ENCODE data around the gene SAPCD1.
A peak's percentile ranks its signal among the peaks of the same experiment; 100 is the strongest.

The SAPCD1 gene

DNA sequence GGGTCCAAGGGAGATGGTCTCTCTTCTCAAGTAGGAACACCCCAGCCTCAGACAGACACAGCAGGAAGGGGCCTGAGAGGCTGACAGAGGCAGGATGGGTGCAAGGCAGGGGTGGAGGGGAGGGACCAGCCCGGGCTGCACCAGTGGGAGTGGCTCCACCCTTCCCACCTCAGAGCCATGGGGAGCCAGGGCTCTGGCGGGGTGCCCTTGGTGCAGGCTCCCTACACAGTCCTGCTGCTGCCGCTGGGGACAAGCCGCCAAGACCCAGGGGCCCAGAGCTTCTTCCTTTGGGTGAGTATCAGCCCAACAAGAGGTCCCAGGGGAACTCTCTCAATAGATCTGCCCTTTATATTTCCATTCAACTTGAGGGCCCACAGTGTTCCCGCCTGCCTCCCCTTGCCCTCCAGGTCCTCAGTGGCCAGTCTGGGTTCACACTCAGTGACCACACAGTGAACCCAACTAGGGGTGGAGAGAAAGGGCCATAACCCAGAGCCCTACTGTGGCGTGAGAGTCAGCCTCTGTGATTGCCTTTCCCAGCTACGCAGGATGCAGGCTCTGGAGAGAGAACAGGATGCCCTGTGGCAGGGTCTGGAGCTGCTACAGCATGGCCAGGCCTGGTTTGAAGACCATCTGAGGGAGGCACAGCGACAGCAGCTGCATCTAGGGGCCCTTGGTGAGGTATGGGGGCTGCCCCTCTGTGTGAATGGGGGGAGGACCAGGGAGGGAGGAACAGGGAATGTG lies 592 bp downstream of the SAPCD1 start:
- TF ChIP-seq, protein P1, sequence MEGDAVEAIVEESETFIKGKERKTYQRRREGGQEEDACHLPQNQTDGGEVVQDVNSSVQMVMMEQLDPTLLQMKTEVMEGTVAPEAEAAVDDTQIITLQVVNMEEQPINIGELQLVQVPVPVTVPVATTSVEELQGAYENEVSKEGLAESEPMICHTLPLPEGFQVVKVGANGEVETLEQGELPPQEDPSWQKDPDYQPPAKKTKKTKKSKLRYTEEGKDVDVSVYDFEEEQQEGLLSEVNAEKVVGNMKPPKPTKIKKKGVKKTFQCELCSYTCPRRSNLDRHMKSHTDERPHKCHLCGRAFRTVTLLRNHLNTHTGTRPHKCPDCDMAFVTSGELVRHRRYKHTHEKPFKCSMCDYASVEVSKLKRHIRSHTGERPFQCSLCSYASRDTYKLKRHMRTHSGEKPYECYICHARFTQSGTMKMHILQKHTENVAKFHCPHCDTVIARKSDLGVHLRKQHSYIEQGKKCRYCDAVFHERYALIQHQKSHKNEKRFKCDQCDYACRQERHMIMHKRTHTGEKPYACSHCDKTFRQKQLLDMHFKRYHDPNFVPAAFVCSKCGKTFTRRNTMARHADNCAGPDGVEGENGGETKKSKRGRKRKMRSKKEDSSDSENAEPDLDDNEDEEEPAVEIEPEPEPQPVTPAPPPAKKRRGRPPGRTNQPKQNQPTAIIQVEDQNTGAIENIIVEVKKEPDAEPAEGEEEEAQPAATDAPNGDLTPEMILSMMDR (IDR thresholded peaks at IDR 0.05; ENCODE audit: low read depth, low read length, missing control alignments), result no peak

DNA sequence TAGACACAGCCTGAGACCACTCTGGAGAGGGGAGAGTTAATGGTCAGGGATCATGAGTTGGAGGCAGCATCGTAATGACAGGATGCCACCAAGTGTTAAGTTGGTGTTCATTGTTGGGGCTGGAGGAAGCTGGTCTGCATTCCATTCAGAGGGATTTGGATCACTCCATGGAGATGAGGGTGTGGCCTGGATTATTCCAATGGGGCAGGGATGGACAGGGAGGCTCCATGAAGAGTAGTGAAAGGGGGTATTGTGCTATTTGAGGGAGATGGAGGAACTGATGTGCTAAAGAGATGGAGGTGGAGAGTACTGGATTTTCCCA lies 1.1 kb downstream of the SAPCD1 start:
- H3K27me3 ChIP-seq (replicated peaks), result no peaks in the 10 kb centered on the region
- in situ Hi-C loops (cut with HindIII; ENCODE audit: low pct_ligation_motif_present, low sequenced_read_pairs), result no loop called here
- H3K27ac ChIP-seq, result no peak overlapping the region
- no peak for DNase-seq
- no peak overlapping the region for H3K4me3 ChIP-seq (ENCODE audit: low read depth, low read length)
- TF ChIP-seq, protein P1 (IDR thresholded peaks at IDR 0.05; ENCODE audit: low read depth, low read length, missing control alignments), result no peak
- H3K36me3 ChIP-seq (replicated peaks), result no peaks in the 10 kb centered on the region

More for the DNA sequence above, 592 bp downstream of the SAPCD1 start:
- Histone ChIP-seq H3K36me3 (replicated peaks) (no peaks in the 10 kb centered on the region), H3K27me3 (replicated peaks) (no peaks in the 10 kb centered on the region), H3K4me3 (ENCODE audit: low read depth, low read length) (no peak overlapping the region), H3K27ac (no peak overlapping the region)
- in situ Hi-C loops (cut with HindIII; ENCODE audit: low pct_ligation_motif_present, low sequenced_read_pairs), result no loop called here
- no peak for DNase-seq

DNA sequence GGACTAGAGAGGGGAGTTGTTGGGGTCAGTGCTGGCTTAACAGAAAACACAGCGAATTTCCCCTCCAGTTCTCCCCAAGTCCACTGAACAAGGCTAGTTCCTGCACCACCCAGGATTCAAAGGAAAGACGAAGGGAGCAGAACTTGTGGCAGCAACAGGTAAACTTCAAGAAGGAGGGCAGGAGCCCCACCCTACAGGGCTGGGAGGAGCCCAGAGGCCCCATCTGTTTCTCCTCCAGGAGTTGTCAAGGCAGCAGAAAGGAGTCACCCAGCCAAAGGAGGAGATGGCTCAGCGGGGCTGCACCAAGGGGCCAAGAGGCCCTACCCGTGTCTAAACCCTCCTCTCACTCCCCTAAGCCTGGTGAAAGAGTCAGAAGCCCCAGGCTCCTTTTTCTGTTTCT lies 1.7 kb downstream of the SAPCD1 start:
- Histone ChIP-seq H3K4me3 (ENCODE audit: low read depth, low read length) (no peak overlapping the region), H3K27ac (no peak overlapping the region), H3K36me3 (replicated peaks) (no peaks in the 10 kb centered on the region), H3K27me3 (replicated peaks) (no peaks in the 10 kb centered on the region)
- DNase-seq, result no peak
- in situ Hi-C loops (cut with HindIII; ENCODE audit: low pct_ligation_motif_present, low sequenced_read_pairs), result no loop called here
- TF ChIP-seq, protein P1 (IDR thresholded peaks at IDR 0.05; ENCODE audit: low read depth, low read length, missing control alignments), result no peak

DNA sequence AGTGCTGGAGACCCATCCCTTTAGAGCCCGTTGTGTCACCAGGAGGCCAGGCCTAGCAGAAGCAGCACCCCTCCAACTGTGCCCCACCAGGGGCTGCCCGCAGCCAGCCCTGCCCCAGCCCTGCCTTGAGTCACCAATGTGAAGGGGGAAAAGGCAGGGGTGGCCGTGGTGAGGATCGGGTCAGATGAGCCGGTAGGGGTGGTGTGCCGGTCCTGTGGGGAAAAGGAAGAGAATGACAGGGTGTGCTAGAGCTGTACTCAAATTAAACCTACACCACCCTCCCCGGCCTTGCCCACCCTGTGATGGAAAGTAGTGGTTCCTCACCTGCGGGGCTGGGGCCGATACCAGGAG lies 3.1 kb downstream of the SAPCD1 start:
- DNase-seq, result no peak
- in situ Hi-C loops (cut with HindIII; ENCODE audit: low pct_ligation_motif_present, low sequenced_read_pairs), result no loop called here
- Histone ChIP-seq H3K27me3 (replicated peaks) (no peaks in the 10 kb centered on the region), H3K36me3 (replicated peaks) (no peaks in the 10 kb centered on the region), H3K4me3 (ENCODE audit: low read depth, low read length) (no peak overlapping the region), H3K27ac (no peak overlapping the region)
- TF ChIP-seq, protein P1 (IDR thresholded peaks at IDR 0.05; ENCODE audit: low read depth, low read length, missing control alignments), result no peak

DNA sequence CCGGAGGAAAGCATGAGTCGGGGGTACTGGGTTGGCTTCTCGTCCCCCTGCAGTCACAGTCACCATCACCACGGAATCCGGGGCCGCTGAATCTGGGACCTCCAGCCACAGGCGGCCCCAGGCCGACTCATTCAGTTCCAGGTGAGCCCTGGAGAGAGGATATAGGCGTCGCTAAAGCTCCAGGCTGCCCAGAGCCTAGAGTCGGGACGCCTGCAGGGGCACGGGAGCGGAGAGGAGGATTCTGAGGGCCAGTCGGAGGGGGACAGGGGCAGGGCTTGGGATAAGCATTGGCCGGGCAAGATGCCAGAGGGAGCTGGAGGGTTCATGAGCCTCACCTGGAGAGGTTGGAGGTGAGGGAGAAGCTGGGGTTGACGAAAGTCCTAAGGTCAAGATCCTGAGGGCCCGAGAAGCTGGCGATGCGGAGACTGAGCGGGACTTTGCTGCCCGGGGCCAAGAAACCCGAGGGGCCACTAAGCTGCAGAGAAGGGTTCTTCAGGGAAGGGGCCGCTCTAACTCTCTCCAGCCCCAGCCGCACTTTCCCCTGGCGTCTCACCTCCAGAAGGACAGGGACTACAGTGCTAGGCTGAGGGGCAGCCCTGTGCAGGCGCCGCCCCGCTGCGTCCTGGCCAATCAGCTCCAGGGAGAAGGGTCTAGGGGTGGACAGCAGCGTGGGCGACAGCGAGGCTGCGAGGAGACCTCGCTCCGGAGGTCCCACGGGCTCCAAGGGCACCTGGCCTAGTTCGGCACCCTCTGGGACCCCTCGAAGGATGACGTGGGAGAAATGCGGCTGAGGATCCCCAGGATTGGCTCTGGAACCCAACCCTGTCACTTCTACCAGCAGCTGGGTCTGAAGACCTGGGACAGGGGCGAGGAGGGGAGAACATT lies 3.7 kb downstream of the SAPCD1 start:
- in situ Hi-C loops (cut with HindIII; ENCODE audit: low pct_ligation_motif_present, low sequenced_read_pairs), result no loop called here
- H3K4me3 ChIP-seq (ENCODE audit: low read depth, low read length), result peak overlapping the region; percentile 41

More for the DNA sequence above, 3.7 kb downstream of the SAPCD1 start:
- Histone ChIP-seq H3K27me3 (replicated peaks) (no peaks in the 10 kb centered on the region), H3K27ac (no peak overlapping the region), H3K36me3 (replicated peaks) (no peaks in the 10 kb centered on the region)
- DNase-seq, result no peak
- TF ChIP-seq, protein P1 (IDR thresholded peaks at IDR 0.05; ENCODE audit: low read depth, low read length, missing control alignments), result no peak
